Spleen (tissue), 7 donors: ENCODE measurements around the gene LY6G6F.

Experiments used
- CTCF ChIP-seq, 11 experiments: fragments of 200-600 bp in 7 of 11; fragments of 450-650 bp in 4 of 11; sonication (generic) in 4 of 11; IDR thresholded peaks in 8 of 11; conservative IDR thresholded peaks in 3 of 11; 1 replicate in 7 of 11; 2 replicates in 4 of 11; pipeline versions ENCODE4 v1.4.0 to v1.8.0; 2016 to 2021; ENCODE audit warnings: antibody characterized with exemption in 11 of 11, inconsistent platforms in 4 of 11, mild to moderate bottlenecking in 1 of 11
- POLR2A ChIP-seq, 3 donors: fragments of 450-650 bp; IDR thresholded peaks; one replicate each; pipeline ENCODE4 v1.5.1; 2017; ENCODE audit warnings: antibody characterized with exemption in 3 of 3, mild to moderate bottlenecking in 1 of 3
- POLR2AphosphoS5 ChIP-seq, 3 donors: sonication (generic); formaldehyde crosslinking; IDR thresholded peaks; one replicate each; pipeline ENCODE4 v1.5.1; 2017; ENCODE audit warnings: antibody characterized with exemption in 3 of 3
- donor health status: DM: no; HTN: no; CAD: no; lungs with moderate emphysema.
- donor health status: DM: no; HTN: no; CAD: no.
- donor health status: DM: no; HTN: no; CAD: no.

GRCh38 chr6:31666337-31666965 lies 40.2 kb upstream of the LY6G6F start:
- TF ChIP-seq POLR2A (IDR thresholded peaks at IDR 0.05) (no peak), CTCF (IDR thresholded peaks at IDR 0.05 in 8 of 11, conservative IDR thresholded peaks at IDR 0.05 in 3 of 11) (no peak), POLR2AphosphoS5 (IDR thresholded peaks at IDR 0.05) (no peak)
